ENCODE results near the gene RHOT1. TPM values are rescaled to one million over a fixed set of nuclear protein-coding genes. Genes with fewer than 3 reads are reported as not detected.

The RHOT1 gene
- total RNA-seq, 1 experiment from 2014 or later = 39.2 TPM

- intact Hi-C loops (cut with micrococcal nuclease; ENCODE audit: unreplicated experiment) (no loop called here), in situ Hi-C loops (cut with HindIII; ENCODE audit: low pct_unique_long_range_greater_than_20kb, low sequenced_read_pairs) (no loop called here)
- POLR2A ChIA-PET = no interaction called here
- no peak for TF ChIP-seq REST (IDR thresholded peaks at IDR 0.05; ENCODE audit: insufficient read depth in 1 of 2, low read depth in 2 of 2, low read length in 1 of 2)
- TF ChIP-seq CTCF (IDR thresholded peaks at IDR 0.05) = no peak
- H3K27me3 ChIP-seq (ENCODE audit: control insufficient read depth, insufficient read depth, low read length) = peaks cover 14% of the 10 kb centered on the region
- no peaks in the 10 kb centered on the region for H3K9me3 ChIP-seq (ENCODE audit: control insufficient read depth, insufficient read depth, low read depth, low read length)
- H3K36me3 ChIP-seq (ENCODE audit: control insufficient read depth, insufficient read depth, low read length) = no peaks in the 10 kb centered on the region
- no peak for DNase-seq (ENCODE audit: low read depth, low spot score)
- 0 out of 2 replicates have a peak, but pooled peaks have one; percentile 11 for ATAC-seq
- CTCF ChIA-PET = interaction anchor here (0.5 kb wide), 1 partner anchor 44 kb away, joined by 11 read pairs; no protein-coding TSS in a partner anchor
- no peak overlapping the region for H3K27ac ChIP-seq (ENCODE audit: low read length)
- peaks cover 5% of the 10 kb centered on the region for H3K4me1 ChIP-seq (ENCODE audit: control insufficient read depth, insufficient read depth, low read length)
- H3K4me3 ChIP-seq (ENCODE audit: low read depth in 2 of 2, low read length in 2 of 2) = peak overlapping the region; percentile 46 to 47
- BruUV-seq (replicated peaks) = no TSS peak
Measured at GRCh38 chr17:32266389-32267301, 124.3 kb downstream of the RHOT1 start.

DNA sequence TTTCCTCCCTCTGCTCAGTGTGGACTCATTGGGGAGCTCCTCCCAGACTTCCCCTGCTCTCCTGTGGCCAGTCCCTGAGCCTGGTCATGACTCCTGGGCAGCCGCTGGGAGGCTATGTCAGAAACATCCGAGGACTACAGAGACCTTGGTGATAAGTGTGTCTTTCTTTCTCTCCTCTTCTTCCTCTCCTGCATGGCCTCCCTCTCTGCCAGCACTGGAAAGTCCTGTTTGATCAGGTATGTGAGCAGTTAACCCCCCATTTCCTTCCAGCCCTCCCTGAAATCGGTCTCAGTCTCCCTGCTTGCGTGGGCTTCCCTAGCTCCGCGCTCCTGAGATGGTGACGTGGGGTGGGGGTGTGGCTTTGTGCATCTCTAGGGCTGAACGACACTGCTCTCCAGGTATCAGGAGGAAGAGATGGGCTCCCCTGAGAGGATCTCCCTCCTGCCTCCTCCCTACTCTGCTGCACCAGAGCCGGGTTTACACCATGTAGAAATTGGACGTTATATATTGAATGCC lies 125.4 kb downstream of the RHOT1 start:
- BruUV-seq (replicated peaks) = no TSS peak
- in situ Hi-C loops (cut with HindIII; ENCODE audit: low pct_unique_long_range_greater_than_20kb, low sequenced_read_pairs) (no loop called here), intact Hi-C loops (cut with micrococcal nuclease; ENCODE audit: unreplicated experiment) (no loop called here)
- Histone ChIP-seq H3K36me3 (ENCODE audit: control insufficient read depth, insufficient read depth, low read length) (no peaks in the 10 kb centered on the region), H3K9me3 (ENCODE audit: control insufficient read depth, insufficient read depth, low read depth, low read length) (no peaks in the 10 kb centered on the region), H3K4me1 (ENCODE audit: control insufficient read depth, insufficient read depth, low read length) (peaks cover 5% of the 10 kb centered on the region), H3K27ac (ENCODE audit: low read length) (no peak overlapping the region), H3K4me3 (ENCODE audit: low read depth in 2 of 2, low read length in 2 of 2) (no peak overlapping the region), H3K27me3 (ENCODE audit: control insufficient read depth, insufficient read depth, low read length) (peaks cover 14% of the 10 kb centered on the region)
- DNase-seq (ENCODE audit: low read depth, low spot score) (no peak), ATAC-seq (peak; percentile 60)
- ChIA-PET CTCF (interaction anchor here (0.5 kb wide), 1 partner anchor 43 kb away, joined by 11 read pairs; no protein-coding TSS in a partner anchor), POLR2A (interaction anchor here (0.5 kb wide), 1 partner anchor 51 kb away, joined by 3 read pairs; no protein-coding TSS in a partner anchor)
- TF ChIP-seq REST (IDR thresholded peaks at IDR 0.05; ENCODE audit: insufficient read depth in 1 of 2, low read depth in 2 of 2, low read length in 1 of 2) (no peak), SIN3A (IDR thresholded peaks at IDR 0.05; ENCODE audit: borderline replicate concordance, insufficient read depth, low read depth, low read length) (no peak), CTCF (IDR thresholded peaks at IDR 0.05) (no peak), POLR2AphosphoS5 (IDR thresholded peaks at IDR 0.05; ENCODE audit: low read depth, low read length) (no peak), TCF7L2 (IDR thresholded peaks at IDR 0.05; ENCODE audit: low read depth, low read length) (no peak)

All from Panc1 (cell line).